Fibroblast of the conjunctiva (primary cell): ENCODE data around the gene TRIM3.

Source experiments
- DNase-seq: peaks from one replicate; pipeline ENCODE4 v3.0.0-alpha.2; 2010; ENCODE audit warnings: low read depth

TRIM3 gene

GRCh38 chr11:6437993-6438392 is 35.7 kb downstream of the TRIM3 start:
- no peak for DNase-seq

- DNase-seq = no peak
Measured at GRCh38 chr11:6437423-6437822, 36.3 kb downstream of the TRIM3 start.

GRCh38 chr11:6433998-6434660 is 39.6 kb downstream of the TRIM3 start:
- DNase-seq = no peak

- DNase-seq = peak; percentile 46
Measured at GRCh38 chr11:6431861-6432260, 41.9 kb downstream of the TRIM3 start.

- no peak for DNase-seq
Measured at GRCh38 chr11:6427516-6427915, 46.2 kb downstream of the TRIM3 start.

GRCh38 chr11:6420677-6421076 is 53.1 kb downstream of the TRIM3 start:
- no peak for DNase-seq

- no peak for DNase-seq
Measured at GRCh38 chr11:6419009-6419631, 54.6 kb downstream of the TRIM3 start, which contains the start of gene APBB1. APBB1 (minus strand) TSS chr11:6419094; CDS start chr11:6411347, 7,747 bp downstream.

- DNase-seq = no peak
Measured at GRCh38 chr11:6418557-6419008, 55.2 kb downstream of the TRIM3 start.

- no peak for DNase-seq
Measured at GRCh38 chr11:6417907-6418556, 55.7 kb downstream of the TRIM3 start.

- no peak for DNase-seq
Measured at GRCh38 chr11:6415797-6416196, 57.9 kb downstream of the TRIM3 start.

GRCh38 chr11:6414874-6415328 is 58.8 kb downstream of the TRIM3 start:
- DNase-seq = no peak

- DNase-seq = no peak
Measured at GRCh38 chr11:6413791-6414201, 59.9 kb downstream of the TRIM3 start.

- no peak for DNase-seq
Measured at GRCh38 chr11:6411594-6412031, 62.1 kb downstream of the TRIM3 start.

- DNase-seq = no peak
Measured at GRCh38 chr11:6410695-6411430, 62.9 kb downstream of the TRIM3 start.

GRCh38 chr11:6406370-6406769 is 67.4 kb downstream of the TRIM3 start:
- DNase-seq = no peak

GRCh38 chr11:6405846-6406245 is 67.9 kb downstream of the TRIM3 start:
- DNase-seq = no peak

- DNase-seq = no peak
Measured at GRCh38 chr11:6405052-6405667, 68.6 kb downstream of the TRIM3 start.

GRCh38 chr11:6404342-6405051 is 69.2 kb downstream of the TRIM3 start:
- no peak for DNase-seq

- no peak for DNase-seq
Measured at GRCh38 chr11:6403539-6403938, 70.2 kb downstream of the TRIM3 start.

- DNase-seq = no peak
Measured at GRCh38 chr11:6402561-6402981, 71.2 kb downstream of the TRIM3 start.

- no peak for DNase-seq
Measured at GRCh38 chr11:6402061-6402470, 71.7 kb downstream of the TRIM3 start.
